Stimulated activated CD4-positive, alpha-beta T cell treated with anti-CD3 and anti-CD28 coated beads, TNF-alpha, amount 100 ng/mL, for 4 hours (primary cell): ENCODE data around the gene JAG2.
A peak's percentile ranks its signal among the peaks of the same experiment; 100 is the strongest.

Experiments used
- DNase-seq, 3 experiments: peaks; one replicate each; pipeline ENCODE4 v3.0.0-alpha.2; 2020; ENCODE audit warnings: low read depth in 3 of 3

Gene JAG2

GRCh38 chr14:105168496-105168978 lies at the start of gene JAG2:
Gene JAG2, minus strand, starts transcription at chr14:105168776. Its CDS starts 356 bp downstream, at chr14:105168420.
- DNase-seq: peak in 2 of 3 experiments; percentile 30 to 44

- no peak for DNase-seq
Observed at GRCh38 chr14:105217774-105218173, 49.2 kb upstream of the JAG2 start.

GRCh38 chr14:105216490-105217247 lies 48.1 kb upstream of the JAG2 start:
- no peak for DNase-seq

GRCh38 chr14:105215602-105216001 lies 47.0 kb upstream of the JAG2 start:
- no peak for DNase-seq

GRCh38 chr14:105214324-105214915 lies 45.8 kb upstream of the JAG2 start:
- no peak for DNase-seq

GRCh38 chr14:105213361-105213760 lies 44.8 kb upstream of the JAG2 start:
- no peak for DNase-seq

GRCh38 chr14:105212541-105213300 lies 44.1 kb upstream of the JAG2 start:
- DNase-seq: no peak

- no peak for DNase-seq
Observed at GRCh38 chr14:105211758-105212089, 43.1 kb upstream of the JAG2 start.

GRCh38 chr14:105211086-105211757 lies 42.6 kb upstream of the JAG2 start:
- no peak for DNase-seq

GRCh38 chr14:105210266-105211025 lies 41.9 kb upstream of the JAG2 start:
- DNase-seq: no peak

- no peak for DNase-seq
Observed at GRCh38 chr14:105209646-105210045, 41.1 kb upstream of the JAG2 start.

- no peak for DNase-seq
Observed at GRCh38 chr14:105209091-105209490, 40.5 kb upstream of the JAG2 start.

- no peak for DNase-seq
Observed at GRCh38 chr14:105208738-105209075, 40.1 kb upstream of the JAG2 start.

- DNase-seq: no peak
Observed at GRCh38 chr14:105207996-105208737, 39.6 kb upstream of the JAG2 start.

GRCh38 chr14:105207460-105207901 lies 38.9 kb upstream of the JAG2 start:
- DNase-seq: no peak

- no peak for DNase-seq
Observed at GRCh38 chr14:105206873-105207272, 38.3 kb upstream of the JAG2 start.

- no peak for DNase-seq
Observed at GRCh38 chr14:105205673-105206208, 37.2 kb upstream of the JAG2 start.

GRCh38 chr14:105204931-105205672 lies 36.5 kb upstream of the JAG2 start:
- no peak for DNase-seq

GRCh38 chr14:105204206-105204930 lies 35.8 kb upstream of the JAG2 start:
- DNase-seq: no peak
